ENCODE data around the gene MAP3K13.

GRCh38 chr3:185473290-185473815 is 110.4 kb downstream of the MAP3K13 start:
- TF ChIP-seq, protein P1, sequence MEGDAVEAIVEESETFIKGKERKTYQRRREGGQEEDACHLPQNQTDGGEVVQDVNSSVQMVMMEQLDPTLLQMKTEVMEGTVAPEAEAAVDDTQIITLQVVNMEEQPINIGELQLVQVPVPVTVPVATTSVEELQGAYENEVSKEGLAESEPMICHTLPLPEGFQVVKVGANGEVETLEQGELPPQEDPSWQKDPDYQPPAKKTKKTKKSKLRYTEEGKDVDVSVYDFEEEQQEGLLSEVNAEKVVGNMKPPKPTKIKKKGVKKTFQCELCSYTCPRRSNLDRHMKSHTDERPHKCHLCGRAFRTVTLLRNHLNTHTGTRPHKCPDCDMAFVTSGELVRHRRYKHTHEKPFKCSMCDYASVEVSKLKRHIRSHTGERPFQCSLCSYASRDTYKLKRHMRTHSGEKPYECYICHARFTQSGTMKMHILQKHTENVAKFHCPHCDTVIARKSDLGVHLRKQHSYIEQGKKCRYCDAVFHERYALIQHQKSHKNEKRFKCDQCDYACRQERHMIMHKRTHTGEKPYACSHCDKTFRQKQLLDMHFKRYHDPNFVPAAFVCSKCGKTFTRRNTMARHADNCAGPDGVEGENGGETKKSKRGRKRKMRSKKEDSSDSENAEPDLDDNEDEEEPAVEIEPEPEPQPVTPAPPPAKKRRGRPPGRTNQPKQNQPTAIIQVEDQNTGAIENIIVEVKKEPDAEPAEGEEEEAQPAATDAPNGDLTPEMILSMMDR (IDR thresholded peaks at IDR 0.05; ENCODE audit: borderline replicate concordance, extremely low read depth, low read length, poor library complexity, severe bottlenecking), result no peak
- no peak for TF ChIP-seq EZH2 (IDR thresholded peaks at IDR 0.05; ENCODE audit: borderline replicate concordance, low read depth, low read length, severe bottlenecking)

All from DND-41 (cell line).